Measurements from ENCODE around the gene SF1.

Gene SF1

DNA sequence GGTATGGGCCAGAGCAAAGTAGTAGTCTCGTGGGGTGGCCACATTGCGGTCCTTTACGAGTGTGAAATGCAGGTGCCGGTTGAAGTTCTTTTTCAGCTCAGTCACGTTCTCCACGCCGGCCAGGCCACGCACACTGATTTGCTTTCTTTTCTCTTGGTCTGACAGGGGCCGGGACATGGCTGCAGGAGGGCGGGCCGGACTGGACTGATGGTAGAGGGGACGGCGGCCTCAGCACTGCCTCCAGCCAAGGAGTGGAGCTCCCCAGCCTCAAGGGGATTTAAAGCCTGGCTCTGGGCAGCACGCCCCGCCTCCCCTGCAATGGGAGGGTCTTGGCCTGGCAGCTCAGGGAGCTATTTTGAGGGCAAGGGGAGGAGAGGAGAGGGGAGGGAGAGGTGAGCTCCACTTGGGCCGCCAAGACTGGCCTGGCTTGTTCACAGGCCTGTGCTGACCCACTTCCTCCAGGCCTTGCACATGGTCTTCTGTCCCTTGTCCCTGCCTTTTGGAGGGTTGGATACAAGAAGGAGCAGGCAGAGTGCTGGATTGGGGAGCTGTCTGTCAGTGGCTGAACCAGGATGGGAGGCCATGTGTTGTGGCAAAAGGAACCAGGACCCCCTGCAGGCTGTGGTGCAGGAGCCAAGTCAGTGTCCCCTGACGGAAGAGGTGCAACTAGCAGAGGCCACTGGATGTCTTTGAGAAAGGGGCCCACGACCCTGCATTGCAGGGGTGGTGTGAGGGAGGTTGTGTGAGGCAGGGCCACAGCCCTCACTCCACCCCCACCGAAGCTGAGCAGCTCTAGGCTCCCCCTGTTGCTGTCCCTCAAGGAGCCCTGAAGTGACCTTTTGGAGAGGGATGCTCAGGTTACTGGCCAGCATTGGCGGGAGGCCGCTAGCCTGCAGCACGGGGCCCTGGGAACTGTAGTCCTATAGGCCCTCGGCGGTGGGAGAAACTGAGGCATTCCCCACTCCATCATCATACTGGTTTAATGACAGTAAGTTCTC, 18.3 kb downstream of the SF1 start, which contains the start of gene PYGM:
TSS of gene PYGM (minus strand) at position 253 of the 998 bp plus-strand sequence. CDS start at position 177, 76 bp downstream.
- no peak for DNase-seq

GRCh38 chr11:64759131-64759721, 19.1 kb downstream of the SF1 start:
- DNase-seq: no peak

- DNase-seq: no peak
These were observed 19.8 kb downstream of the SF1 start for GRCh38 chr11:64758330-64759079.

- no peak for DNase-seq
These were observed 20.6 kb downstream of the SF1 start for GRCh38 chr11:64757549-64758329.

- peak; percentile 40 for DNase-seq
These were observed 22.5 kb downstream of the SF1 start for GRCh38 chr11:64755681-64756361.

DNA sequence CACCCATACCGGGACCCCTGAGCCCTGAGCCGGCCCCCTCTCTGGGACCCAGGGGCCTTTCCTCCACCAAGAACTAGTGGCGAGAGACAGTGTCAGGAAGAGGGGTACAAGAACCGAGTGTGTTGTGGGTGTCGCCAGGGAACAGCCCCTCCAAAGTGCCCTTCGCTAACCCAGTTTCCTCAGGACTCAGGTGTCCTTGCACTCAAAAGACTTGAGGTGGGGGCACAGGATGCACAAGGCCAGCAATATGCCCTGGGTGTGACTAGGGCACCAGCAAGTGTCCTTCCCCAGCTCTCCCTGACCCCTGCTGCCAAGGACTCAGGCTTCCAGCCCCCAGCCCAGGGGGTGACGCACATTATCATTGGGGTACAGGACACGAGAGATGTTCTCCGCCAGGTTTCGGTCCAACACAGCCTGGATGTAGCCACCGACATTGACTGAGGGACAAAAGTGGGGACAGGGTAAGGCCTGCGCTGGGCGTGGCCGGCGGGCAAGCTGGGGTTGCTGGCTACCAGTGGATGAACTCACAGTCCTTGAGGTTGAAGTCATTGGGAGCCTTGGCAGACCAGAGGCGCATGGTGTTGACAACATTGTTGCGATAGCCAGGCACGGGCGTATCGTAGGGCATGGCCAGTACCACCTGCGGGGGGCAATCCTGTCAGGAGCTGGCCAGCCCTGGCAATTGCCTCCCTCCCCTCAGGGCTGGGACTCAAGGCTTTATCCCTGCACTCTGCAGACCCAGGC, 23.3 kb downstream of the SF1 start:
- DNase-seq: no peak

DNA sequence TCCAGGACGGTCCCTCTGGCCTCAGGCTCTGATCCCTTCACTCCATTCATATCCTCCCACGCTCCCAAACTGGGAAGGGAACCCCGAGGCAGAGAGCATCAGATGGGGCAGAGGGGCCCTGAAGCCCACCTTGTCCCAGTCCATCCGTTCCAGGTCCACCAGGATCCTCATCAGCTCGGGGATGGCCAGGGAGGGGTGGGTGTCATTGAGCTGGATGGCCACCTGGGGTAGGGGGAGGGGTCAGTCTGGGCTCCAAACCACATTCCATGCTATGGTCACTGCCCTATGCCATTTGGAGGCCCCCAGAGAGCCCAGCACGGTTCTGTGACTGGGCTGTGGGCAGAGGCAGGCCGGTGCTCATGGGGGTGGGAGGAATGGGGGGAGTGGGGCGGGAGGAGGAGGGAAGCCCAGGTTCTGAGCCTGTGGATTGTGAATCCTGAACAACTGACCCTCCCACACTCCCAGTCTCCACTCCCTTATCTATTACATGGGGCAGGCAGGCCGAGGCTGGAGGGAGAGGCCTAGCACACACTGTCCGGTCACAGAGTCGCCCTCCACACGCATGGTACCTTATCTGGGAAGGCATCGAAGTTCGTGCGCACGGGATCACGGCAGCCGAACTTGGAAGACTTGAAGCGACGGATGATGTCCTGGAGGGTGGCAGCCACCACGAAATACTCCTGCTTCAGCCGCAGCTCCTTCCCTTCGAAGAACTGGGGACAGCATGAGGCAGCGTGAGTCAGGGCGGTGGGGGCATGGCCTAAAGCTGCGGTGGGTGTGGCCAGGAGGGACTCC, 24.0 kb downstream of the SF1 start:
- DNase-seq: no peak

- DNase-seq: no peak
These were observed 24.8 kb downstream of the SF1 start for GRCh38 chr11:64753380-64754123.

- DNase-seq: no peak
These were observed 25.3 kb downstream of the SF1 start for GRCh38 chr11:64753019-64753379.

- no peak for DNase-seq
These were observed 26.0 kb downstream of the SF1 start for GRCh38 chr11:64752175-64752970.

DNA sequence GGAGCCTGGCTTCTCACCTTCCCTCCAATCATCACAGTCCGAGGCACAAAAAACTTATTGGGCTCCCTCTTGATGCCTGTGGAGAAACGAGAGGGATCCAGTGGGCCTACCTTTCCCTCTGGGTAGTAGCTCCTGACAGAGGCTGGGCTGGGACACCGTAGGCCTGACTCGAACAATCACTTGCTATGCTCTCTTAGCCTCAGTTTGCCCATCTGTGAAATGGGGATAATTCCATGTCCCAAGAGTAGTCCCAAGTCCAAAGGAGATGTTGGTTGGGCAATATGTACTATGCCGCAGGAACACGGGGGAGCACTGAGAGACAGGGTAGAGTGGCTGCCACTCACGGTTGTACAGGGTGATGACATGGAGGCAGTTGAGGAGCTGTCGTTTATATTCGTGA, 26.8 kb downstream of the SF1 start:
- DNase-seq: no peak

DNA sequence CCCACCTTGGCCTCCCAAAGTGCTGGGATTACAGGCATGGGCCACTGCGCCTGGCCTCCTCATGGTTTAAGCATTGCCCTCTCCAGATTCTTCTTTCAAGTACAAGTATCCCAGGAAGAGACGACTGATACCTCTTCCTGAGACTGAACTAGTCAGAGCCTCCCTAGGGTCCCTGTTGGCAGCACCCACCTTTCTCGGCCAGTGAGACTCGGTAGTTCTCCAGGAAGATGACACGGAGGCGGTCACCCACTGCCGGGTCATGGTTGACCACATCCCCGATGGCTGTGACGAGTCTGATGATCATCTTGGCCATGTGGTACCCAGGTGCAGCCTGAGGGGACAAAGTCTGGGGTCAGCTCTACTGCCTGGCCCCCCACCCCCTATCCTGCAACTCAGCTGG, 27.2 kb downstream of the SF1 start:
- DNase-seq: no peak

DNA sequence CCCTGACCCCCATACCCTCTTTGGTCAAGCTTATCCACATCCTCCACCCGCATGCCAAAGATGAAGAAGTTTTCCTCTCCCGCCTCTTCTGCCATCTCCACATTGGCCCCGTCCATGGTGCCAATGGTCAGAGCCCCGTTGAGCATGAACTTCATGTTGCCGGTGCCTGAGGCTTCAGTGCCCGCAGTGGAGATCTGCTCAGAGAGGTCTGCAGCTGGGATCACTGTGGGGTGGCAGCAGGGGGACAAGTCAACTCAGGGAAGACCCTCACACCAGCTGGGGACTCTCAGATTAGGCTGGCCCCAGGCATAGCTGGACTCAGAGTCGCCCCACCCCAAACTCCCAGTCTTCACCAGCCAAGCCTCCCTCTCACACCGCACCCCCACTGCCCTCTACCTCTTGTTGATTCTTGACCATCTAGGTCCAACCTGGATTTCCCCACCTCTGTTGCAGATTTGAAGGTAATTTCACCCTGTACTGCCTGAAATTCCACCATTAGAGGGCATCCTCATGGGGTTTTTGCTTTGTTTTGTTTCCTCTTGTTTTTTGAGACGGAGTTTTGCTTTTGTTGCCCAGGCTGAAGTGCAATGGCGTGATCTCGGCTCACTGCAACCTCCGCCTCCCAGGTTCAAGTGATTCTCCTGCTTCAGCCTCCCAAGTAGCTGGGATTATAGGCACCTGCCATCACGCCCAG, 27.8 kb downstream of the SF1 start:
- no peak for DNase-seq

DNA sequence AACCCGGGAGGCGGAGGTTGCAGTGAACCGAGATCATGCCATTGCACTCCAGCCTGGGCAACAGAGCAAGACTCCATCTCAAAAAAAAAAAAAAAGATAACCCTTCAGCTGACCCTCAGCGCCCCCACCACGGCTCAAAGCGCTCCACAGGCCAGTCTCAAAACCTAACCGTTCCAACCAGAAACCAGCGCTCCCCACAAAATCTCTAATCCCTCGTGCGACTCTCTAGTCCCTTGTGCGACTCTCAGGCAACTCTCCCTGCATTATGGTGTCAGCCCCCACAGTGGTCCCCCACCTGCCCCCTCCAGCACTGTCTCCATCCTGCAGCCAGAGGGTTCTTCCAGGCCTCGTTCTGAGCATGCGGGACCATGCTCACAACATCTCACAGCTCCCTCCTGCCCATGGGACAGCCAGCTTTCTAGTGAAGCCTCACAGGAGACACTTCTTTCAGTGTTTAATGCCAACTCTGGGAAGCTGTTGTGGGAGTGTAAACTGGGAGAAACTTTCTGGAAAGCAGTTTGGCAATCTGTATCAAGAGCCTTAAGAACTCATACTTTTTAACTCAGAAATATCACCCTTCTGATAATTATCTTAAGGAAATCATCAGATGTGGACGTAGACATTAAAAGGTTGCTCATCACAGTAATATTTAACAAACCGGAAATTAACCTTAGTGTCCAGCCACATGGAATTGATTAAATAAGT, 30.2 kb downstream of the SF1 start:
- no peak for DNase-seq

- DNase-seq: no peak
These were observed 31.9 kb downstream of the SF1 start for GRCh38 chr11:64746486-64746885.

DNA sequence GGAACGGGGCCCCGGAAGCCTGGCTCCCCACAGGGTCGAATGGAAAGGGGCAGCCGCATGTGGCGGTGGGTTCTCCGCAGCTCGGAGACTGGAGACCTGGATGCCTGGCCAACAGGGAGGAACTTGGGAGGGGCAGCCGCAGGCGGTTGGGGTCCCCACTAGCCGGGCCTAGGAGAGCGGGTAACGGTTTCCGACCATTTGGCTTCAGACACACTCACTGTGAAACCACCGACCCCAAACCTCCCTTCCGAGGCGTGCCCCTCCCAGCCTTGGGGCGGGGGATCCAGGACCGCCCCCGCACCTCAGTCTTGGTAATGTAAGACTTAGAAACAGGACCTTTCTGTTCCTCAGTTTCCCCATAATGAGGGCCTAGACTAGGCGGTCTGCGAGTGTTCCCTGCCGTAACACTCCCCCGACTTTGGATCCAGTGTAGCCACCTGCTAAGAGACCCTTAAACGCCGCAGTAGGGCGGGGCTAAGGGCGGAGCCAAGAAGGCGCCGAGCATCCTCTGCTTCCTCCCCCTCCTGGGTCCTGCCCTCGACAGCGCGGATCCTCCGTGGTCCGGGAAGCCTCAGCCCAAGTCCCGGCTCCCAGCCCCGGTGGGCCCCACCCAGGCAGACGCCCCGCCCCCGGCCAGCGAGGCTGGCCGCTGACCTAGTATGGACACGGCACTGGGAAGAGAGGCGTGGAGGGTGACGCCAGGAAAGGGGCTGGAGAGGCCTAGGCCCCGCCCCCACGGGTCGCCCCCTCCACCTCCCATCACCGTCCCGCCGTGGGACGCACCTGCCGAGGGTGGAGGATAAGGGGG, 32.6 kb downstream of the SF1 start:
- DNase-seq: no peak

GRCh38 chr11:64745189-64745520, 33.2 kb downstream of the SF1 start:
- peak; percentile 62 for DNase-seq

All from RPMI8226 (cell line).